GM12892 (cell line): ENCODE data around the gene OCSTAMP. TPM values are rescaled to one million over a fixed set of nuclear protein-coding genes. Genes with fewer than 3 reads are reported as not detected.

Experiments
- DNase-seq: peaks from one replicate; pipeline ENCODE4 v3.0.0; 2011; ENCODE audit not compliant: insufficient read length
- FAIRE-seq: peaks from 2 replicates; lab custom pipeline; 2011; peaks lifted over from hg19 to GRCh38; lab: Jason Lieb, UNC
- POLR2A ChIP-seq: IDR thresholded peaks from 2 replicates; pipeline ENCODE4 v1.6.1; 2011; ENCODE audit warnings: low read depth, low read length, control low read depth
- POLR2AphosphoS5 ChIP-seq: IDR thresholded peaks from 2 replicates; pipeline ENCODE4 v1.6.1; 2011; ENCODE audit warnings: low read depth, low read length, control low read depth
- TAF1 ChIP-seq: IDR thresholded peaks from 2 replicates; pipeline ENCODE4 v1.6.1; 2011; ENCODE audit warnings: low read depth, mild to moderate bottlenecking, control low read depth, low read length, borderline replicate concordance
- polyA plus RNA-seq: library from polyadenylated mRNA; unstranded; fragments of >200 nt; gene quantifications from one replicate; pipeline ENCODE4 v1.2.1, GENCODE V29; 2012; ENCODE audit warnings: missing spikeins, inconsistent platforms; ENCODE audit not compliant: missing spikeins

The OCSTAMP gene
- polyA plus RNA-seq: 1.3 TPM

DNA sequence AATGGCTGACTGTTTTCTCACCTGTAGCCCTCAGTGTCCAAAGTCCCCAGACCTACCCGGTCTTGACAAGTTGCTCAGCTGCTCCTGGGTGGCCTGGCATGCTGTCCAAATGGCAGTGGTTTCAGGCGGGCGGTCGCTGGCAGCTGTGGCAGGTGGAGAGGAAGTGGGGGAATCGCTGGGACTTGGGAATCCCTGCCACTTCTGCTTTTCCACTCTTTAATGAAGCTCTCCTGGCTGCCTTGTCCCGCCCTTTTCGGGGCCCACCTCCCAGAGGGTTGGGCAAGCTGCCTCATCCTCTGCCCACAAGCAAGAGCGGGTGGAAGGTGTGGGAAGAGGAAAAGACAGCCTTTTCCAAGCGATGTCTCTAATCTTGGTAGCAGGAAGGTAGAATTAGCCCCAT lies at the start of gene OCSTAMP:
OCSTAMP (minus strand) TSS at position 194 of the 400 bp plus-strand sequence; CDS start at position 100, 94 bp downstream.
- DNase-seq: no peak
- FAIRE-seq: peak; percentile 44

DNA sequence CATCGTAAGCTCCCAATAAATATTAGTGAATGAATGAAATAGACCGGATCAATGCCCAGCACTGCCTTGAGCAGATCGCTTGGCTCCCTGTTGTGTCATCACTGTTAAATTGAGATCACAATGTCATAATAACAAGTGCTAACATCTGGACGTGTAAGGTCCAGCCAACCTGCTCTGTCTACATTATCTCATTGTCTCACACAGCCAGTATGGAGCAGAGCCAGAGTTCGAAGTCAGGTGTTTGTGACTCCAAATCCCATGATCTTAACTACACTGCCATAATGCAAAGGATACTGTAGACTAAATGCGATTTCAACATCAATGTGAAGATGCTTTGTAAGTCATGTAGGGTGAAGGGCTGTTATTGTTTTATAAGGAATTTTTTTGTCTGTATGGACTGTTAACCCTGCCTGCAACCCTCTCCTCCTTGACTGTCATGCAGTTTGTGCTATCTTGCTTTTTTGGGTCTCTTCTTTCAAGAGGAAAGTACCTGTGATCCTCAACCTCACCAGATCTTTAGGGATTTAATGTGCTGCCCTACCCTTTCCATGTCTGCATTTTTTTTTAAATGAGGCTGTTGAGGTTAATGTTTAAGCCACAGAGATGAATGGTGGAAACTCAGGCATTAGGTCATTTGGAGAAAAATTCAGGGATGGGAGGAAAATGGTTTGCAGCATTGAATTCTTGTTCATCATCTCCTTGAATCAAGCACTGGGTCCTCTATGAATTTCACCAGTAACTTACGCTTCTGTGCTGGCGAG lies 49.0 kb upstream of the OCSTAMP start:
- no peak for DNase-seq
- FAIRE-seq: no peak
- TF ChIP-seq POLR2AphosphoS5 (no peak), TAF1 (no peak), POLR2A (no peak)

More for the DNA sequence above, at the start of gene OCSTAMP:
- TF ChIP-seq POLR2A (no peak), TAF1 (no peak), POLR2AphosphoS5 (no peak)

- TF ChIP-seq POLR2AphosphoS5 (no peak), POLR2A (no peak), TAF1 (no peak)
- DNase-seq (no peak), FAIRE-seq (no peak)
Measured at GRCh38 chr20:46595933-46596332, 45.5 kb upstream of the OCSTAMP start.

GRCh38 chr20:46594725-46595124 lies 44.3 kb upstream of the OCSTAMP start:
- no peak for FAIRE-seq
- no peak for DNase-seq
- TF ChIP-seq POLR2AphosphoS5: no peak

DNA sequence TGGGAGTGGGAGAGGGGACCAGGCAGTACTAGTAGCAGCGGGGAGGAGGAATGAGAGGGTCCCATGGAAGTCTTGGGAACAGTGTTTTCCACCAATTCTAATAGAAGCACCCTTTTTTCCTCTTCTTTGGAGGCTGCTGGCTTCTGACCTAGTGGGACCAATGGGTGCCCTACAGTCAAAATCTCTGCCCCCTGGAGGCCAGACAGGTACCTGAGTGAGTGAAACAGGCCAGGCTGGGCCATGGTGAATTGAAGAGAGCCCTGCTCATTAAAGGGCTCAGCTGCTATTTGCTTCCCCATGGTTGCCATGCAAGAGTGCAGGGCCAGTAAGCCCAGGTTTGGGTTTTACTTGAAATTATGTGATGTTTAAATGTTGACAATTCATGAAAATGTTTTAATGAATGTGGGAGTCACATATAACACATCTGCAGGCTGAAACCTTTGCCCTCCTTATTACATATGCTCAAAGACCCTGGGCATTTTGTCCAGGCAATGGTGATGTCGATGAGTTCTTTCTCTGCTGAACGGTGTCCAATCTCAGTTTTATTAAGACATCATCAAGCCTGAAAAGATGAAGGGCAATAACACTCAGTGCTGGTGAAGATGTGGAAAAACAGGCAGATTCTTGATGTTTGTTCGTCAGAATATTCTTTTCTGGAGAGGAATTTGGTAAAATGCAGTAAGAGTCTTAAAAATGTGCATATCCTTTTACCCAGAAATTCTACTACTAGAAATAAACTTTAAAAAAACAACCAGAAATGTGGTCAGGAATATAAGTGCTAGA lies 42.3 kb upstream of the OCSTAMP start:
- TF ChIP-seq TAF1: no peak
- TF ChIP-seq POLR2A: no peak
- no peak for TF ChIP-seq POLR2AphosphoS5
- FAIRE-seq: no peak
- no peak for DNase-seq

DNA sequence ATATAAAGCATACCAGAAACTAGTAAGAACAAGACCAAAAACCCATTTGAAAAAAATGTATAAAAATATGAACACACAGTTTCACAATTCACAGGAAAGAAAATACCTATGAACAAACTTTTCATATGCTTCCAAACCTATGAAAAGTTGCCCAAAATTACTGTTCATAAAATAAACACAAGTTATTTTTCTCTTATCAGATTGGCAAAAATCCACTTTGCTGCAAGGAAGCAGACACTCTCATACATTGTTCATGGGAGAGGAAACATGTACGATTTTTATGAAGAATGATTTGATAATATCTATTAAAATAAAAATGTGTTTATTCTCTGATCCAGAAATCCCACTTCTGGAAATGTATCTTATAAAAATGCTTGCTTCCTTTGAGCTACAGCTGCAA lies 40.0 kb upstream of the OCSTAMP start:
- FAIRE-seq (no peak), DNase-seq (no peak)
- TF ChIP-seq TAF1 (no peak), POLR2A (no peak), POLR2AphosphoS5 (no peak)

GRCh38 chr20:46588532-46589511 lies 38.4 kb upstream of the OCSTAMP start:
- DNase-seq: no peak
- peak; percentile 38 for FAIRE-seq
- no peak for TF ChIP-seq POLR2A
- no peak for TF ChIP-seq TAF1
- TF ChIP-seq POLR2AphosphoS5: no peak

- DNase-seq: no peak
- TF ChIP-seq TAF1 (no peak), POLR2A (no peak), POLR2AphosphoS5 (no peak)
- FAIRE-seq: no peak
Measured at GRCh38 chr20:46587986-46588385, 37.5 kb upstream of the OCSTAMP start.

GRCh38 chr20:46586724-46587123 lies 36.3 kb upstream of the OCSTAMP start:
- FAIRE-seq (no peak), DNase-seq (no peak)
- TF ChIP-seq POLR2AphosphoS5: no peak
- no peak for TF ChIP-seq POLR2A
- no peak for TF ChIP-seq TAF1

DNA sequence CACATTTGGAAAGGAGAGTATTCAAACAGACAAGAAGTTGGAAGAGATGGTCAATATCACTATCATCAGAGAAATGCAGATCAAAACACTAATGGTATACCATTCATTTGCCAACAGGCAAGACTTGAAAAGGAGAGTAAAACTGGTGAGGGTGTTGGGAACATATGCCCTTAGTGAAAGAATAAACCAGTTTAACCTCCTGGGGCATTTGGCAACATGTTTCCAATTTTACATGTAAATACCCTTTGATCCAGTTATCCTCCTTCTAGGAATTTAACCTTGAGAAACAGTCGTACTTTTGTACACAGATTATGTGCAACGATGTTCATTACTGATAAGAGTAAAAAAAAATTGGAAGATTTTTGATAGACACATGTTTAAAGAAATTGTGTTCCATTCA lies 34.1 kb upstream of the OCSTAMP start:
- no peak for FAIRE-seq
- no peak for DNase-seq
- TF ChIP-seq POLR2AphosphoS5 (no peak), POLR2A (no peak)

DNA sequence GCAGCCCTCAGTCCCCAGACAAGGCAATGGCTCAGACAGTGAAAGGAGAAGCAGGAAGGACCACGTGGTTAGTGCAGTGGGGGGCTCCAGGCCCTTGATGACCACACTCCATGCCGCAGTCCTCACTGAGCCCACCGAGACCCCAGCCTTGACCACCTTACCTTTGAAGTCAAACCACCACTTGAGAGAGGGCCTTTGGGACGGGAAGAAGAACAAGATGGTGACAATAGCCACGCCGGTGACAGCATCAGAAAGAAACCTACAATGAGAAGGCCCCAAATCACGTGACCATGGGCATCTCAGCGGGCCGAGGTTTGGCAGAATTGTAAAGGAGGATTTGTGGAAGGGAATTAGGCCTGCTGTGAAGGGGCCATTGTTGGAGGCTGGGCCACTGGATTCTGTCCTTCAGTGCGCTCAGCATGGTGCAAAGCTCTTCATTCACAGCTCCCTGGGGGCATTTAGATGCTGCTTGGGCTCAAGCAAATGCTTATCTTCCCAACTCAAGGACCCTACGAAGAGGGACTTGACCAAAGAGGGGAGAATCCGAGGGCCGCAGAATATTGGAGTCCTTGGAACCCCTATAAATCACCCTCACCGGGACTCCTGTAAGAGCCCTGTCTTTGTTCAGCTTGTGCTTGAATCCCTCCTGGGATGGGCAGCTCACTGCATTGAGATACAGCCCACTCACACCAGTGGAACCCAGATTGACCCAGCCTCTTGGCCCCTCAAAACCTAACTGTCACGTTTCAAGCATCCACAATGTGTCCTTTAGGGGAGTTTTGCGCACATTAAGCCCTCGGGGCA lies 33.2 kb upstream of the OCSTAMP start:
- no peak for DNase-seq
- FAIRE-seq: no peak
- TF ChIP-seq POLR2A (no peak), TAF1 (no peak), POLR2AphosphoS5 (no peak)
